Frontal cortex (tissue), 4 donors: ENCODE results near the gene SLC16A2. TPM values are rescaled to one million over a fixed set of nuclear protein-coding genes. Genes with fewer than 3 reads are reported as not detected.
"Not testable (repeated sequence)": the region's sequence is repeated elsewhere in the genome, so short reads cannot be mapped to it uniquely, and the experiment has no call there.

Experiments used
- DNase-seq, 2 donors: peaks; one replicate each; pipeline ENCODE4 v3.0.0; 2012; ENCODE audit warnings: low spot score in 2 of 2
- FAIRE-seq: peaks from 2 replicates; lab custom pipeline; 2012; peaks lifted over from hg19 to GRCh38; lab: Jason Lieb, UNC
- total RNA-seq: library from RNA; depleted of rRNA; stranded (reverse); fragments of >200 nt; gene quantifications from one replicate; pipeline ENCODE4 v1.2.3, GENCODE V29; 2014
- donor health status: control.
- donor health status: control.
- donor health status: control.

SLC16A2 gene
- total RNA-seq, 1 donor from 2014 or later, result 13.0 TPM

GRCh38 chrX:74438764-74439163, 17.5 kb downstream of the SLC16A2 start:
- FAIRE-seq (no peak), DNase-seq (no peak)

GRCh38 chrX:74445099-74445498, 23.8 kb downstream of the SLC16A2 start:
- FAIRE-seq (no peak), DNase-seq (no peak)

- no peak for FAIRE-seq
- DNase-seq, result no peak
Observed at GRCh38 chrX:74446876-74447275, 25.6 kb downstream of the SLC16A2 start.

- no peak for DNase-seq
- no peak for FAIRE-seq
Observed at GRCh38 chrX:74448669-74449068, 27.4 kb downstream of the SLC16A2 start.

- no peak for FAIRE-seq
- no peak for DNase-seq
Observed at GRCh38 chrX:74449322-74449936, 28.1 kb downstream of the SLC16A2 start.

GRCh38 chrX:74449937-74450330, 28.6 kb downstream of the SLC16A2 start:
- DNase-seq, result no peak

GRCh38 chrX:74450803-74451449, 29.6 kb downstream of the SLC16A2 start:
- no peak for DNase-seq
- no peak for FAIRE-seq

More at GRCh38 chrX:74449937-74450330, 28.6 kb downstream of the SLC16A2 start:
- FAIRE-seq, result no peak

- DNase-seq (no peak), FAIRE-seq (no peak)
Observed at GRCh38 chrX:74451450-74452198, 30.3 kb downstream of the SLC16A2 start.

GRCh38 chrX:74452199-74452481, 30.8 kb downstream of the SLC16A2 start:
- DNase-seq (no peak), FAIRE-seq (no peak)

GRCh38 chrX:74453178-74453577, 31.9 kb downstream of the SLC16A2 start:
- DNase-seq (no peak), FAIRE-seq (no peak)

GRCh38 chrX:74454233-74454632, 32.9 kb downstream of the SLC16A2 start:
- DNase-seq, FAIRE-seq: not testable (repeated sequence)

GRCh38 chrX:74458736-74459135, 37.4 kb downstream of the SLC16A2 start:
- FAIRE-seq, result no peak

GRCh38 chrX:74461384-74461783, 40.1 kb downstream of the SLC16A2 start:
- no peak for FAIRE-seq

More at GRCh38 chrX:74458736-74459135, 37.4 kb downstream of the SLC16A2 start:
- DNase-seq, result no peak

GRCh38 chrX:74464722-74465121, 43.4 kb downstream of the SLC16A2 start:
- FAIRE-seq (no peak), DNase-seq (no peak)

More at GRCh38 chrX:74461384-74461783, 40.1 kb downstream of the SLC16A2 start:
- DNase-seq, result no peak

GRCh38 chrX:74465424-74465823, 44.1 kb downstream of the SLC16A2 start:
- no peak for DNase-seq
- no peak for FAIRE-seq

- DNase-seq (no peak), FAIRE-seq (no peak)
Observed at GRCh38 chrX:74467656-74468055, 46.4 kb downstream of the SLC16A2 start.

GRCh38 chrX:74473116-74473515, 51.8 kb downstream of the SLC16A2 start:
- FAIRE-seq, DNase-seq: not testable (repeated sequence)

GRCh38 chrX:74490247-74490646, 69.0 kb downstream of the SLC16A2 start:
- DNase-seq (no peak), FAIRE-seq (no peak)

GRCh38 chrX:74492720-74493201, 71.5 kb downstream of the SLC16A2 start:
- DNase-seq, result no peak

GRCh38 chrX:74493806-74494205, 72.5 kb downstream of the SLC16A2 start:
- no peak for FAIRE-seq
- DNase-seq, result no peak

More at GRCh38 chrX:74492720-74493201, 71.5 kb downstream of the SLC16A2 start:
- FAIRE-seq, result no peak

GRCh38 chrX:74498924-74499323, 77.6 kb downstream of the SLC16A2 start:
- no peak for DNase-seq
- no peak for FAIRE-seq
